Small intestine (tissue), 7 donors: ENCODE data around the gene DYNC2LI1. TPM values are rescaled to one million over a fixed set of nuclear protein-coding genes. Genes with fewer than 3 reads are reported as not detected.

Source experiments
- DNase-seq, 2 donors: peaks; one replicate each; pipeline versions ENCODE4 v3.0.0 to v3.0.0-alpha.2; 2013
- FAIRE-seq: peaks from 2 replicates; lab custom pipeline; 2012; peaks lifted over from hg19 to GRCh38; lab: Jason Lieb, UNC
- H3K27ac ChIP-seq, 3 donors: one replicate each; pipeline ENCODE4 v1.5.1; 2013; ENCODE audit warnings: low read length in 2 of 3, mild to moderate bottlenecking in 2 of 3, control low read depth in 1 of 3, inconsistent platforms in 1 of 3, low read depth in 1 of 3, moderate library complexity in 1 of 3
- H3K27me3 ChIP-seq, 3 donors: one replicate each; pipeline ENCODE4 v1.6.1; 2013; ENCODE audit warnings: low read length in 3 of 3, inconsistent platforms in 1 of 3; ENCODE audit not compliant: control insufficient read depth in 3 of 3, insufficient read depth in 3 of 3
- H3K36me3 ChIP-seq, 3 donors: one replicate each; pipeline ENCODE4 v1.6.1; 2013; ENCODE audit warnings: low read length in 3 of 3, inconsistent platforms in 1 of 3, low read depth in 1 of 3, mild to moderate bottlenecking in 1 of 3, moderate library complexity in 1 of 3; ENCODE audit not compliant: control insufficient read depth in 3 of 3, insufficient read depth in 2 of 3
- H3K4me1 ChIP-seq, 3 donors: one replicate each; pipeline ENCODE4 v1.6.1; 2013; ENCODE audit warnings: low read length in 2 of 3, inconsistent platforms in 1 of 3, low read depth in 1 of 3, mild to moderate bottlenecking in 1 of 3, moderate library complexity in 1 of 3; ENCODE audit not compliant: control insufficient read depth in 3 of 3, insufficient read depth in 2 of 3
- H3K4me3 ChIP-seq, 3 donors: one replicate each; pipeline ENCODE4 v1.5.1; 2013; ENCODE audit warnings: low read length in 3 of 3, control low read depth in 1 of 3, inconsistent platforms in 1 of 3, low read depth in 1 of 3, mild to moderate bottlenecking in 1 of 3, moderate library complexity in 1 of 3
- H3K9me3 ChIP-seq, 2 donors: one replicate each; pipeline ENCODE4 v1.6.1; 2013; ENCODE audit warnings: low read depth in 1 of 2, low read length in 1 of 2; ENCODE audit not compliant: control insufficient read depth in 2 of 2, insufficient read depth in 1 of 2
- WGBS, 3 donors: extraction: QIAGEN DNeasy Blood & Tissue Kit; methylation state at CpG; one replicate each; pipeline ENCODE4 v1.1.7; 2013; 5-methylcytosine and 5-hydroxymethylcytosine counted together
- polyA plus RNA-seq, 4 donors: library from polyadenylated mRNA; stranded (reverse) in 3 of 4; unstranded in 1 of 4; fragments of 200-250 nt in 3 of 4; fragments of 120-200 nt in 1 of 4; gene quantifications; one replicate each; pipeline versions ENCODE4 v1.2.1 to v1.2.3, GENCODE V29; 2013
- donor health status: healthy with polysubstance abuse.
- donor health status: control.
- donor health status: control.
- donor health status: Bipolar disorder and iron deficiency.
- donor health status: healthy.

The DYNC2LI1 gene
- polyA plus RNA-seq, 4 donors, result 21.8 to 68.6 (median 48.1) TPM

DNA sequence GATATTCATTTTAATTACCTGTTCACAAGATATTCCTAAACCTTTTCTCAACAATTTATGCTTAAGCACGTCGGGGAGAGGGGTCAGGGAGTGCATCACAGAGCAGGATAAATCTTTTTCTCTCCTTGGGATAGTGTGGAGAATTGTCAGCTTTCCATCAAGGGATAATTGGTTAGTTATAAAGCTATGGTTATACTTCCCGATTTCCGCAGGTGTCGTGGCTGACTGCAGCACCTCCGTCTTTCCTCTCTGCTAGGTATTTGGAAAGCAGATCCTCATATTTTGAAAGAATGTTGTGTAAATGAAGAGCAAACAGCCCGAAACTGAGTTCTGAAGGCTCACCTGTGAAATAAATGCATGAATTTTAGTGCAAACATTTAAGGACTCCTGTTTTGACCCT, 778 bp downstream of the DYNC2LI1 start:
- H3K4me1 ChIP-seq, result no peaks in the 10 kb centered on the region
- peak overlapping the region; percentile 31 to 77 (median 52) for H3K4me3 ChIP-seq
- DNase-seq, result peak in 1 of 2 donors; percentile 33
- peak overlapping the region; percentile 56 to 93 (median 88) for H3K27ac ChIP-seq
- H3K27me3 ChIP-seq, result no peaks in the 10 kb centered on the region
- H3K36me3 ChIP-seq, result peaks cover 0 to 12% (median 0%) of the 10 kb centered on the region in 3 donors
- 3 to 27% (median 17%) methylated on average over 7 of the region's 7 CpGs for WGBS, 3 donors
- no peak for FAIRE-seq
- H3K9me3 ChIP-seq, result no peaks in the 10 kb centered on the region

DNA sequence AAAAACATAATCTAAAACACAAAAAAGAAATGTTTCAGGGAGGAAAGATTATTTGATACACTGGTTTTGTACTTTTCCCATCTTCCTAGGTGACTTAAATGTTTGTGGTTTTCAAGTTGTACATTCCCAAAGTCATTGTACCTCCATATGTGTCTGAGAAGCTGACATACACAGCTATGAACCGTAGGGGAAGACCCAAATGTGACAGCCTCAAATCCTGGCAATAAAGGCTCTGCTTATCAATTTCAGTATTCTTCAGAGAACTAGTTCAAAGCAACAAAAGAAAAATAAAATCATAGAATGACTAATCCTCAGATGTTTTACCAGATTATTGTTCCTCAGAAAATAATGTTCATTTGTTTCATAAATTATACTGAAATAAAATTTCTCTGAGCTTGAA, 2.5 kb downstream of the DYNC2LI1 start:
- no peaks in the 10 kb centered on the region for H3K4me1 ChIP-seq
- H3K27me3 ChIP-seq, result no peaks in the 10 kb centered on the region
- no peak for DNase-seq
- WGBS, 3 donors, result 66 to 79% (median 72%) methylated on average over 1 of the region's 1 CpG
- no peak for FAIRE-seq
- peaks cover 0 to 15% (median 3%) of the 10 kb centered on the region in 3 donors for H3K36me3 ChIP-seq
- no peaks in the 10 kb centered on the region for H3K9me3 ChIP-seq
- H3K27ac ChIP-seq, result no peak overlapping the region
- no peak overlapping the region for H3K4me3 ChIP-seq

DNA sequence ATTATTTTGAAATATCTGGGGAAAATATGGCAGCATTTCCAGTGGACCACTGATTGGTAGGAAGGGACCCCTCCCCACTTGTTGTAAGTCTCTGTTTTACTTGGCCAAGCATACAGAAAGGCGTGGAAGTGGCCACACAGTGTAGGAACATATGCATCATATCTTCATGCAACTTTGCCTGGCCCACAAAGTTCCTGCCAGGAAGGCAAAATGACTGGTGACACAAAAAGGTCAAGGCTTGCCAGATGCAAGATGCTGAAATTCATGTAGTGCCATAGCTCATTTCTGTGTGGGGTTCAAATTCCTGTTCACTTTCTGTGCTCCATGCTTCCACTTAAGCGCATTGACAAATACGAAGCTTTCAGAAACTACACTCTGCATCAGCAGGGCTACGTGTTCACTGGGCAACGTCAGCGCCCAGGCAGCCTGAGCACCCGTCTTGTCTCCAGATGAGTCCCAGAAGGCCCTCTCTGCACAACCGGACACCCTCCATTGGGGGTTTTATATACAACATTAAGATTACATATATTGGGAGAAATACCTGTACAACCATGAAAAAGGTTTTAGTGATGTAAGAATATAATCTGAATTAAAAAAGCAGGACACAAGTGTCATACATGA, 3.6 kb downstream of the DYNC2LI1 start:
- 95 to 97% (median 96%) methylated on average over 8 of the region's 8 CpGs for WGBS, 3 donors
- Histone ChIP-seq H3K36me3 (peaks cover 0 to 15% (median 3%) of the 10 kb centered on the region in 3 donors), H3K4me1 (no peaks in the 10 kb centered on the region), H3K9me3 (no peaks in the 10 kb centered on the region), H3K27me3 (no peaks in the 10 kb centered on the region), H3K27ac (no peak overlapping the region), H3K4me3 (no peak overlapping the region)
- DNase-seq (no peak), FAIRE-seq (no peak)

DNA sequence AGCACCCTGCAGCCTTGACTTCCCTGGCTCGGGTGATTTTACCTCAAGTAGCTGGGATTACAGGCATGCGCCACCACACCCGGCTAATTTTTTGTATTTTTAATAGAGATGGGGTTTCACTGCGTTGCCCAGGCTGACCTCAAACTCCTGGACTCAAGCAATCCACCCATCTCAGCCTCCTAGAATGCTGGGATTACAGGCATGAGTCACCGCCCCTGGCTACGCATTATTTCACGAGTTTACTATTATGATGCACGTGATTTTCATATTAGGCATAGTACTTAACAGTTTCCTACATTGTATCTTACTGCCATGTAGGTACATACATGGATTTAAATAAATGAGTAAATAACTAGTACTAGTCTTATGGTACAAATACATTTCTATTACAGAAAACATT, 4.4 kb downstream of the DYNC2LI1 start:
- Histone ChIP-seq H3K27ac (no peak overlapping the region), H3K9me3 (no peaks in the 10 kb centered on the region), H3K27me3 (no peaks in the 10 kb centered on the region), H3K4me1 (no peaks in the 10 kb centered on the region), H3K36me3 (peaks cover 0 to 15% (median 3%) of the 10 kb centered on the region in 3 donors), H3K4me3 (no peak overlapping the region)
- WGBS, 3 donors, result 95 to 96% (median 95%) methylated on average over 8 of the region's 8 CpGs
- DNase-seq (no peak), FAIRE-seq (no peak)

DNA sequence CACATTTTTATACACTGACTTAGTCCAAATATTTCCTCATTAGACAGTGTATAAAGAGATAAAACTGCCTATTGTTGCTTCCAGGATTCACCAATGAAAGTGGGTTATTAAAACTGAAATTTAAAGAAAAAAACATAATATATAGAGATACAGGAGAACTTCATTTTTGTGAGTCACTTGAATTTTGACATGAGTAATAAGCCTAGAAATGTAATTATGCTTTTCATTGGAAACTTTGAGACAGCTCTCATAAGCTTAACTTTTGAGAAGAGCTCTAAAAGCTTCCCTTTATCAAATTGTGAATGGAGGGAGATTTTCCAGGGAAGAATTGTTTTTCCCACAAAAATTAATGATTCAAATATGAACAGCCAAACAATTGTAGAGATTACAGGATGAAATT, 14.1 kb downstream of the DYNC2LI1 start:
- Histone ChIP-seq H3K9me3 (no peaks in the 10 kb centered on the region), H3K4me1 (no peaks in the 10 kb centered on the region), H3K4me3 (no peak overlapping the region), H3K27me3 (no peaks in the 10 kb centered on the region), H3K36me3 (peaks cover 0 to 28% (median 0%) of the 10 kb centered on the region in 3 donors), H3K27ac (no peak overlapping the region)
- no peak for DNase-seq
- no peak for FAIRE-seq

DNA sequence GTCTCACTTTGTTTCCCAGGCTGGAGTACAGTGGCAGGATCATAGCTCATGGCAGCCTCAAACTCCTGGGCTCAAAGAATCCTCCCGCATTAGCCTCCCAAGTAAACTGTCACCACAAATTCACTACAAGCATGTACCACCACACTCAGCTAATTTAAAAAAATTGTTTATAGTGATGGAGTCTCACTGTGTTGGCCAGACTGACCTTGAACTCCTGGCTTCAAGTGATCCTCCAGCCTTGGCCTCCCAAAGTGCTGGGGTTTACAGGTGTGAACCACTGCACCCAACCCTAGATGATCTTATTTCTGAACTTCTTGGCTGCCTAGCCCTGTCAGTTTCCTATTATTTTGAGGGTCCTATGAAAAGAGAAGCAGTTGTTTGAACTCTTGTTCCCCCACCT, 14.8 kb downstream of the DYNC2LI1 start:
- 97 to 100% (median 99%) methylated on average over 1 of the region's 1 CpG for WGBS, 3 donors
- no peak for DNase-seq
- no peaks in the 10 kb centered on the region for H3K9me3 ChIP-seq
- no peak for FAIRE-seq
- no peak overlapping the region for H3K4me3 ChIP-seq
- no peak overlapping the region for H3K27ac ChIP-seq
- peaks cover 0 to 28% (median 0%) of the 10 kb centered on the region in 3 donors for H3K36me3 ChIP-seq
- no peaks in the 10 kb centered on the region for H3K4me1 ChIP-seq
- H3K27me3 ChIP-seq, result no peaks in the 10 kb centered on the region

DNA sequence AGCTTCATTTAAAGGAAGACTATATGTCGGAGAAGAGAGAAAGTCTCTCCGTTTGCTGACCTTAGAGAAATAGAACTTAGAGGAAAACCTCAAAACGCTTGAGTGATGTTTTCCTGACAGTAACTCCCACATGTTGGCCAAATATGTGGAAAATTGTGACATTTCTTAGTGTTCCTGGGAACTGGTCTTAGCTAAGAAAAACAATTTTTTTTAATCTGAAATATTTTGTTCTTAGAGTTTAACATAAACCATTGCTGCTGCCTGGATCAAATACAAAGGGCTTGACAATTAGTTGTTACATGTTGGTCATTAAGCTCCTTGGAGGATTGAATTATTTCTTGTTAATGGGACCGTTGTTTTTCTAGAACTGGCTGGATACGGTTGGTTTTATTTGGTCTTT, 16.3 kb downstream of the DYNC2LI1 start:
- WGBS, 3 donors, result 67 to 90% (median 89%) methylated on average over 5 of the region's 5 CpGs
- peaks cover 0 to 22% (median 0%) of the 10 kb centered on the region in 3 donors for H3K36me3 ChIP-seq
- no peak overlapping the region for H3K27ac ChIP-seq
- no peaks in the 10 kb centered on the region for H3K4me1 ChIP-seq
- no peaks in the 10 kb centered on the region for H3K9me3 ChIP-seq
- no peaks in the 10 kb centered on the region for H3K27me3 ChIP-seq
- DNase-seq, result no peak
- no peak overlapping the region for H3K4me3 ChIP-seq
- FAIRE-seq, result no peak

DNA sequence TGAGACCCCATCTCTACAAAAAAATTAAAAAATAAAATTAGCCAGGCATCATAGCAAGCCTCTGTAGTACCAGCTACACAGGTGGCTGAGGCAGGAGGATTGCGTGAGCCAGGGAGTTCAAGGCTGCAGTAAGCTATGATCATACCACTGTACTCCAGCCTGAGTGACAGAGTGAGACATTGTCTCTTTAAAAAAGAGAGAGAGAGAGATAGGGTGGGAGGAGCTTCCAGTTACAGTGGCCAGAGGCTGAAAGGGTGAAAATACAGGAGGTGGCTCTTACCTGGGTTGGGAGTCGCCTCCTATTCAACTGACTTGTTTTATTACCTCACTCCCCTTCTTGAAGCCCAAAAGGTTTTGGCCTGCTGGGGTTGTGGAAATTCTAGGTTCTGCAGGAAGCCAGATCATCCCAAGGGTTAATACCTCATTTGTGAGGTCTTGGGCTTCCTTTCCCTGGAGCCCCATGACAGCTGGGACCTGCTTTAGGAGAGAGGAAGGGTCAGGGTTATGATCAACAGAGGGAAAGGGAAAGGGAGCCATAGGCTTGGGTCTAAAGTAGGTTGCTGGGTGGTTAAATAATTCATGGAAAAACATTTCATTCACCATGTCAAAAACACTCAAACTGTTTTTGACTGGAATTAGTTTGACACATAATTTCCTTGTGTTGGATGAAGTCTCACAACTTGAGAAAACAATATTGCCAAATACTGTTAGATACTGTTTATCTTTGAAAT, 17.4 kb downstream of the DYNC2LI1 start:
- H3K27ac ChIP-seq, result no peak overlapping the region

More for the DNA sequence above, 17.4 kb downstream of the DYNC2LI1 start:
- Histone ChIP-seq H3K4me3 (no peak overlapping the region), H3K9me3 (no peaks in the 10 kb centered on the region), H3K4me1 (no peaks in the 10 kb centered on the region), H3K27me3 (no peaks in the 10 kb centered on the region), H3K36me3 (peaks cover 0 to 18% (median 0%) of the 10 kb centered on the region in 3 donors)
- peak in 1 of 2 donors; percentile 46 for DNase-seq
- no peak for FAIRE-seq
- WGBS, 3 donors, result 76 to 89% (median 87%) methylated on average over 2 of the region's 2 CpGs
